Stimulated activated CD4-positive, alpha-beta T cell treated with anti-CD3 and anti-CD28 coated beads, Interleukin-2, amount 100 ng/mL, for 48 hours (primary cell): ENCODE measurements around the gene INPP5A.

Source experiments
- DNase-seq, 2 donors: peaks; one replicate each; pipeline ENCODE4 v3.0.0-alpha.2; 2020

Gene INPP5A

DNA sequence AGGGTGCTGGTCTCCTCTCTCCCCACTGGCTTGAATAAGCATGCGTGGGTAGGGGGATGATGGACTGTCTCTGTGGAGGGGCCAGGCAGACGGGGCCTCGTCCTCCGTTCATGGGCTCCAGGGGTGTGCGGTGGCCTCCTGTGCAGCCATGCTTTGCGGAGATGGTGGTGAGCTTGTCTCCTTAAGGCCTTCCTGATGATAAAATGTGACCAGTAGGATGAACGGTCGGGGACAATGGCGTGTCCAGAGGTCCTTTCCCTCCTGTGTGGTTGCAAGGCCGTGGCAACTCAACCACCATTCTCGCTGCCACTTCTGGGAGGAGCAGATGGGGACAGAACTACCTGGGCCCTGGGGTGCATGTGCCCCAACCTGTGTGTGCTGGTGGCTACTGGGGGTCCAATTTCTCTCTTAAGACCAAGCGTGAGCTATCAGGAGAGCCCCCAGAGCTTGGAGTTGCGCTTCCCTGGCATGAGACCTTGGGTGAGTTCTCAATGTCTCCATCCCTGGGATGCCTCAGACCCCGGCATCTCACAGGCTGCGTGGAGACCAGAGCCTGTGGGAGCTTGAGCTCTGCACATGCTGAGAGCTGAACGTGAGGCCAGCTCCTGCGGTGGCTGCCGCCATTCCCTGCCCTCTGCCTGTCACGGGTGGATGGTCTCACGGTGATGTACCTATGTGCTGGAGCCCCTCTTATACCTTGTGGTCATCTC lies 112.2 kb downstream of the INPP5A start:
- no peak for DNase-seq

DNA sequence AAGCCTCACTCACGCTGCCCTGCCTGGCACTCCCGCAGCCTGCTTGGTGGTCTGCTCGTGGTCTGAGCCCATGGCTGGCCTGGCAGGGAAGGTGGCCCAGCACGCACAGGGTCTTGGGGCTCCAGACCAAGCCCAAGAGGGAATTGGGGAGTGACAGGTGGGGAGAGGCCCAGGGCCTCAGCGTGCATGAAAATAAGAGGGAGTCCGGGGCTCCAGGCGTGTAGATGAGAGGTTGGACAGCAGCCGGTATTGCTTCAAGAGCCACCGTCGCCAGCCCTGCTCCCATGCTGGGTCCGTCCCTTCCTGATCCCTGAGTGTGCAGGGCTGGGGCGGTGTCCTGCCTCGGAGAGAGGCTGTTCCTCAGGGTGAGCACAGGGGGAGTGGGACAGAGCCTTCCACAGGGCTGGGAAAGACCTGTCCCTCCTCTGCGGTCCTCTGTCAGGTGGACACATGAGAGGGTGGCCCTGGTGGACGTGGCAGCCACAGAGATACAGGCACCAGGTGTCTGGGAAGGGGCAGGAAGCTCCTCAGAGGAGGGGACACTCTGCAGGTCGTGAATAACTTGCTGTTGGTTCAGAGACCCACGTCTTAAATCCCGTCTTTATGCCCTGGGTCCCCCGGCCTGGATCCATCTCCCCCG lies 113.1 kb downstream of the INPP5A start:
- no peak for DNase-seq

DNA sequence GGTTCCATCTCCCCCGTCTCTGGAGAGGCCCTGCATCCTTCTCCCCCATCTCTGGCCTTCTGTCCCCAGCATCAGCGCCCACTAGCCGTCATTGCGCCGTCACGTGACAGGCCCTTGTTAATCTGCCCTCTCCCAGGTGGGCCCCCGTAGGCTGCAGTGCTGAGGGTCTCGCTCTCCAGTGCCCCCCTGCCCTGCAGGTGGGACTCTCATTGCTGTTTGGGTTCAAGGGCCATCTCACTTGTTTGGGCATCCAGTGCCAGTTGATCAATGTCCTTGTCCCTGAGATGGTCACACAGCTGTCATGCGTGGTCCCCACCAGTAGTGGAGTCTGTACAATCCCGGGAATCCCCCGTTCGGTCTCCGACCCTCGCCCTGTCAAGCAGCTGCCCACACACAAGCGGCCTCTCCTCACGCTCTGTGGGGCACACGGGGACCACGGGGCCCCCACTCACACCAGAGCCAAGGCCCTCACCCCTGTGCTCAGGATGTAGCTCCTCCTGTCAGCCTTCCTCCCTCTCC lies 114.0 kb downstream of the INPP5A start:
- no peak for DNase-seq

DNA sequence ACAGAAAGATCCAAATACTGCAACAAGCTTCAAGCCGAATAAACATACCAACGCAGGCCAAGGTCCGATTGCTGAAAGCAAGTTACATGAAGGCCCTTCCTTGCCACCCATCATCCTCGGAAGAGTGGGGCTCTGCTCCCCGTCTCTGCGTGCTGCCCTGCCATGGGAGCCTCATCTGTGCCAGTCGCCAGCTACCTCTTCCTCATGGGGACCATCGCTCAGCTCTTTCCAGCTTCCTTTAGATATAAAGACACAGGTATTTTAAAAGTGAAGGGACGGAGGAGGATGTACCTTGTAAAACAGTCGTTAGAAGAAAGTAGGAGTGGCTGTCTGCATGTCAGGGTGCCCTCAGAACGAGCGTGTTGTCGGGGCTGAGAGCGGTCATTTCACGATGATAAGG lies 114.9 kb downstream of the INPP5A start:
- no peak for DNase-seq

DNA sequence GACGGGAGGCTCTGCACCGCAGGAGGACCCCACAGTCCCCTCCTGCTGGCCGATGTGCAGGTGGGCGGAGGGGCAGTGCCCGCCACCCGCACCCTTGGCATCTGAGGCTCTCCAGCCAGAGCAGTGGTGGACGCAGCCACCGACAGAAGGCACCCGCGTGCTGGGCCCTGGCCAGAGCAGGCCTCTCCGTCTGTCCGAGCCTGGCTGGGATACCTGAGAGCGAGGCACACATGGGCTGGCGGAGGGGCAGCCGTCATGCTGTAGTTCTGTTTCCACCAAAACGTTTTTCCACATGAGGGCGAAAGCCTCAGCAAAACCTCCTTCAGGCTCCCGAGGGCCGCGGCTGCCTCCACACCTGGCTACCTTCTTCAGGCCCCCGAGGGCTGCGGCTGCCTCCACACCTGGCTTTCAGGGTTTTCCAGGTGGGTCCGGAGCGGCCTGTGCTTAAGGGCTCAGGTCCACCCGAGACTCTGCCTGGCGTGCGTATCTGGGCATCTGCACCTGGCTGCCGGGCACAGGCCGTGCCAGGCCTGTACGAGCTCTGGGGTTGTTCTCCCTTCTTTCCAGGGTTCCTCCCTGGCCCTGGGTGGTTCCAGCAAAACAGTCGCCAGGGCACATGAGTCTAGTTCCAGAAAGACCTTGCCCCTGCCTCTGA lies 115.5 kb downstream of the INPP5A start:
- no peak for DNase-seq

DNA sequence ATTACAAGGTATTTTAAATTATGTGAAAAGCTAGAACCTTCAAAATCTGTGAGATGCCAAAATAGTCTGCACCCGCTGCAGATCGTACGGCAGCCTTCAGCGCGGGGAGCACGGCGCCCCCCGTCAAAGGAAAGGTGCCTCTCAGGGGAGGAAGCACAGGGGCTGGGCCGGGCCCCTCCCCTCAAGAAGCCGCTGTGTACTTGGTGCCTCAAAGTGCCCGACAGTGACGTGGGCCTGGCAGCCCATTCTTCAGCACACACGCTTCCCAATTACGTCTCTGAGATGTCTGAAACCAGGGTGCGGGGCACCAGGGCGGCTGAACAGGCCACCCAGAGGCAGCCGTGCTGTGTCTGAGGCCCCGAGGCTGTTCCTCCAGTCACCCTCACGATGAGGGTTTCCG lies 116.1 kb downstream of the INPP5A start:
- DNase-seq: no peak

DNA sequence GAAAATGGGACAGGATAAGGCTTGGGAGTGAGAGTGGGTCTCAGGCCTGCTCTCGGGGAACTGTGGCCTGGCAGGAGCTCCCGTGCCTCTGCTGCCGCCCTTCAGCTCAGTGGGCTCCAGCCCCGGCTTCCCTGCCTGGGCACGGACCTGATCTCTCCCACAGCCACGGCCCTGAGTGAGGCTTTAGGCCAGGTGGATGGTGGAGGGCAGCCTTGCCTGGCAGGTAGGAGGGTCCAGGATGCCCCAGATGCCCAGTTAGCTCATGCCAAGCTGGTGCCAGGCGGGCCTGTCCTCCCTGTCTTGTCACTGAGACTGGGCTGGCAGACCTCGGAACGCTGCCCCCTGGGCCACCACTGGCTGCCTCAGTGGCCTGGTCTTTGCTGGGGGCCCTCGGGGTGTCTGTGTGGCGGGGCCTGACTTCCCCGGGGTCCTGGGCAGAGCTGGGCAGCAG lies 116.6 kb downstream of the INPP5A start:
- DNase-seq: no peak

DNA sequence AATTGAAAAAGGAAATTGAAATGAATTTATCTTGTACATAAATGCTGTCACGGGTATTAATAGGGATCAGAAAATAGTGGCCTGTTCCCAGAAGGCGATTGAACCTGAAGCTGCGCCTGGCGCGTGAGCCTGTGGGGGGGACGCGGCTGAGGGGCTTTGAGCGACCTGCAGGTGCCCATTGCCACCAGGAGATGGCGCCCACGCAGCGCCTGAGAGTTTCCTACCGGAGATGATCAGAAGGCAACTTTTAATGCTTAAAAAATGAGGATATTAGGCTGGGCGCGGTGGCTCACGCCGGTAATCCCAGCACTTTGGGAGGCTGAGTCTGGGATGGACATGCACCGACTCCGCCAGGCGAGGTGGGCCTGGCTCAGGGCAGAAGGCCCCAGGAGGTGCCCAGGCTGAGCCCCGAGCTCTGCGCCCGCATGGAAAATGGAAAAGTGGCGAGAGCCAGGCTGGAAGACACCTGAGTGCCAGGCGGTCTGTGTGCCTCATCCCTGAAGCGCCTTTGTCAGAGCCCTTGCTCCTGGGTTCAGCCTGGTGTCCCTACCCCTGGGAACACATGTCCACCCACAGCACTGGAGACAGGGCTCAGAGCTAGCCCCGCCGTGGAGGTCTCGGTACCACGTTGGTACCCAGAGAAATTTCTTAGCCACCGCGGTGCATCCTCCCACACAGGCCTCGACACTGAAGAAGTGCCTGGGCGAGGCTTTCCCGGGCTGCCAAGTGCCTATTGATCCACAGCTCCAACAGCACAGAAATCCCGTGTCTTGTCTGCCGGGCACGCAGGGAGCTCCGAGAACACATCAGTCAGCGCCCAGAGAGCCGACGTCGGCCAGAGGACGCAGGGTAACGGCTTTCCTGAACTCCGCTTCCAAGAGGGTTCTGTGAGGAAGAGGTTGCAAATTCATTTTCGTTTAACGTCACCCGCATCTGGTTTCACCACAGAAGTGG lies 117.4 kb downstream of the INPP5A start:
- peak; percentile 43 to 63 for DNase-seq

DNA sequence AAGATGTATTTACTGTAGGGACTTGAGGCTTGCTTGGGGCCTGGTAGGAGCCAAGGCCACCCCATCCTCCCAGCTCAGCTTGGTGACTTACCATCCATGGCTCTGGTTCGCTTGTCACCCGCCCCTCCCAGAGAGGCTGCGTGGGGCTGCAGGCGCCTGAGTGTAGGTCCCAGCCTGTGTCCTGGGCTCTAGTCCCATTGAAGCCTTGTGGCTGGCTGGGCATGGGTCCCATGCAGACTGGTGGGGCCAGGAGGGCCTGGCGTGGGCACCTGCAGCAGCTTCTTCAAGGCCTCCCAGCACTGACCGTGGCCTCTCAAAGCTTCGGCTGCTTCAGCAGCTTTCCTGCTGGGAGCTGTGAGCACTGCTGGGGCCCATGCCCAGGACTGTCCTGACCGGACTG lies 118.1 kb downstream of the INPP5A start:
- no peak for DNase-seq

DNA sequence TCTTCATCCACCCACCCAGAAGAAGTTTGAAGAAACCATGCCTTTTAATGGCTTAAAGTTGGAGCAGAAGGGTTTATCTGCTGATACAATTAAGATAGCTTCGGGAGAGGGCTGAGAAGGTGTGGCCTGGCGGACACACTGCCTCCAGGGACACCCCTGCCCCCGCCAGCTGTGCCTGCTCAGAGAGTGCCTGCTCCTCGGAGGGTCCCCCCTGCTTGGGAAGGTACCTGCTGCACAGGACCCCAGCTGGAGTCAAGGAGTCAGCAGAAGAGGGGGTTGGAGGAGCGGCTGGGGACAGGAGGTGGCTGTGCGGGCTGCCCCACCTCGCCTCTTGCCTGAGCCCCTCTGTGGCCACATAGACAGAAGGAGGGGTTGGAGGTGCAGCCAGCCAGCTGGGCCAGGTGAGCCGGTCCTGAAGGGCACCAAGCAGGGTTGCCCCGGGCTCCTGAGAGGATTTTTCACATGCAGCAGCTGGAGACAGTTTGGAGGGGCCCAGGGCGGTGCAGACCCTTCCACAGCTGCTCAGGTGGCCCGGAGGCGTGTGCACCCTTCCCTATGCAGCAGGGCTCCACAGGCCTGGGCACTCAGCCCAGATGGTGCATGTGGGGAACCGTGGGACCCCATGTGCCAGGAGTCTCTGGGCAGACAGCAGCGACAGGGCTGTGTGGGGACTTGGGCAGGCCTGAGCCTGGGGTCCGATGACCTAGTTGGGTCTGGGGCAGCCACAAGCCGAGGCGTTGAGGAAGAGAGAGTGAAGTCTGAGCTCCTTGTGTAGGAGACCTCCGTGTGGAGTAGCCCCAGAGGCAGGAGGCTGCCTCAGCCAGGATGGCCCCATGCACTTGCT lies 118.9 kb downstream of the INPP5A start:
- DNase-seq: no peak

DNA sequence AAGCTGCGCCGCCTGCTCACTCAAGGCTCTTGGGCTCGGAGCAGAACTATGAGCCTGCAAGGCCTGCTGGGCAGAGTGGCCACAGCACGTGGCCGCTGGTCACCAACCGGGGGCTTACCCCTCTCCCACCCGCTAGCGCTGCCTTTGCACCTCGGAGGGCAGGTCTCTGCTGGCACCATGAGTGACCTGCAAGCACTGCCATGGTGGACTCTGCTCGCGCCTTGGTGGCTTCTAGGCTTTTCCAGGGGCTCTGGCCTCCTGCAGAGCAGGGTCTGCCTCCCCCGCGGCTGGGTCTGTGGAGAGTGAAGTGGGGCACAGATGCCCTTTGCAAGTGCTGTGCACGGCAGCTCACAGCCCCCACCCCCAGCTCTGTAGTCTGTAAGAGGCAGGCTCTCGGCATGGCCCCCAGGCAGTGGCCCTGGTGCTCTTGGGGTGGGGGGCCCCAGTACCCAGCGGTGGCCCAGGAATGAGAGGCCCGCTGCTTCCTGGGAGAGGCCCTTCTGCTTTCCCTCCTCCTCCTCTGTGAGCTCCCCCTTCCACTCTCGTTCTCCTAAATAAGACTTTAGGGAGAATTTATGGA lies 119.6 kb downstream of the INPP5A start:
- no peak for DNase-seq

DNA sequence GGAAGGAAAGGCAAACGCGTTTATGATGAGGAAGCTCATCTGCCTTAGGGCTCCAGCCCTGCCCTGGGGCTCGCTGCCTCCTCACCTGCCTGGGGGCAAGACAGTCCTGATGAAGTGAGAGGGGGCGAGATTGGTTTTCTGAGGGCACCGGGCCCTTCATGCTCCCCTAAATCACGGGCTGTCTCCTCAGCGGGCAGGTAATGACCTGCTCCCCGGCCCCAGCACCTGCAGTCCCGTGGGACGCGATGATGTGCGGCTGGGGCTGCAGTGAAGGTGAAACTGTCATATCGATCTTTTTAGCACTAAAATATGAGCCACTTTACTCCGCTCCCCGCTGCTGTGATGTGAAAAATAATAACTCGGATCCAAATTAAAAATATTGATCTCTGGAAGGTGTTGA lies 120.2 kb downstream of the INPP5A start:
- DNase-seq: no peak

DNA sequence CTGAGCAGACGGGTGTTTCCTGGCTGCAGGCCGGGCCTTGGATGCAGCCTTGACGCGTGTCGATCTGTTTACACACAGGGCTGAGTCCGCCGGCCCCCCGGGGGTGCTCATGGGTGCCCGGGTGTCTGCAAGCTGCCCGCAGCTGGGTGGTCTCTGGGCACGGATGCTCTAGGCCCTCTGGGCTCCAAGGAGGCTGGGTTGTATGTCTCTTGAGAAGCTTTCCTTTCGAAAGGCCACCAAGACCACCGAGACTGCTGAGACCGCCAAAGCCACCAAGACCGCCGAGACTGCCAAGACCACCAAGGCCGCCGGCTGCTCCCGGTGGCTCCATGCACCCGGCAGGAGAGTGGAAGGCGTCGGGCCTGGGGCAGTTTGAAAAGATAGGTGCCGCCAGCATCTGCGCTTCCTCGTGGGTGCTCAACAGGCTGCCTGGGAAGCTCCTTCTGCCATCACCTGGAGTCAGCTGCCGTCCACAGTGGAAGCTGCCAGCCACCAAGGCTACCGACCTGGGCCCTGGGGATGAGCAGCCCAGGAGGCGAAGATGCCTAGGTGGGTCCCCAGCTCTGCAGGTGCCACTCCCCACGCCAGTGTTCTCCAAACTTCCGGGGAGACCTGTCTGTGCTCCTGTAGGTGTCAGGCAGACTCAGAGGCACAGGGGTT lies 121.1 kb downstream of the INPP5A start:
- no peak for DNase-seq

DNA sequence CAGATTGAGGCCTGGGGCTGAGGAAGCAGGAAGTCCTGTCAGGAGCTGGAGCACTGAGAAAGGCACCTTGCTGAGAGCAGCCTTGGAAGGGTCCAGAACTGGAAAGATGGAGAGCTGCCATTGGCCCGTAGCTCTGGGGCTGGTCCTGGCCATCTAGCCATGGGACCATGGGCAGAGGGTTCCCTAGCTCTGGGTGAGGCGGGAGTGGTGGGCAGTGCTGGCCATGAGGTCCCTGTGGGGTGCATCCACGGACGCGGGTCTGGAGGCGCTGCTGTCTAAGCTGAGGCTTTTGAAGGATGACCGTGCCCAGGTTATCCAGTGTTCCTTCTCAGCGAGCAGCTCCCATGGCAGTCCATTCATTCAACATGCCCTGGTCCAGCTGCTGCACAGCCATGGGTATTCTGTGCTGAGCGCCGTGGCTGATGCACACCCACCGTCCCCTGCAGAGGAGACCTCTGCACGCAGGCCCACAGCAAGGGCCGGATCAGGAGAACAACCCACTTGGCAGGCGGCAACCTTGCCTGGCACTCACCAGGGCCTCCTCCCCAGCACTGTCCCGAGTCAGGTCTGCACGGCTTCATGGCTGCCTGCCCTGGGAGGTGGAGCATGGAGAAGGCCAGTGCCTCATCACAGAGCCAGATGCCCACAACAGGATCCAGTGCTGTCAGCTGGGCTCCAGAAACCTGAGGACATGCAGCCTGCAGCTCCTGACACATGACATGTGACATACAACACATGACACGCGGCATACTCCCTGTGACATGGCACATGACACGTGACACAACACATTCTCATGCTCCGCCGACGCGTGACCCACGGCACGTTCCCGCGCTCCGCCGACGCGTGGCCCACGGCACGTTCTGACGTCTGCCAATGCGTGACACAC lies 121.9 kb downstream of the INPP5A start:
- DNase-seq: no peak

DNA sequence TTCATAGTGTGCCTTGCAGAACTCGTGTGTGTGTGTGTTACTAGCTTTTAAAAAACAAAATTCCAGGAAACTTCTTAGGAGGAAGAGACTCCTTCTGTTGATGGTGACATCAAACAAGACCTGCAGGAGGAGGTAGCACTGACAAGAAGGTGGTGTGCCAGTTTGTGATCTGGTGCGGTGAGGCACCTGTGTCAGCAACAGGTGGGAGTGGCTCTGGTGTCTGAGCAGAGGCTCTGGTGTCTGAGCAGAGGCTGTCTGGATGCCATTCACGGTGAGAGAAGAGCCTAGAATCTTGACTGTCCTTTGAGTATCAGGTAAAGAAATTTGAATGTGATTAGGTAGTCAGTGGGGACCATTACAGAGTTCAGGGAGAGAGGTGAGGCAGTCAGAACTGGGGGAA lies 122.8 kb downstream of the INPP5A start:
- no peak for DNase-seq

DNA sequence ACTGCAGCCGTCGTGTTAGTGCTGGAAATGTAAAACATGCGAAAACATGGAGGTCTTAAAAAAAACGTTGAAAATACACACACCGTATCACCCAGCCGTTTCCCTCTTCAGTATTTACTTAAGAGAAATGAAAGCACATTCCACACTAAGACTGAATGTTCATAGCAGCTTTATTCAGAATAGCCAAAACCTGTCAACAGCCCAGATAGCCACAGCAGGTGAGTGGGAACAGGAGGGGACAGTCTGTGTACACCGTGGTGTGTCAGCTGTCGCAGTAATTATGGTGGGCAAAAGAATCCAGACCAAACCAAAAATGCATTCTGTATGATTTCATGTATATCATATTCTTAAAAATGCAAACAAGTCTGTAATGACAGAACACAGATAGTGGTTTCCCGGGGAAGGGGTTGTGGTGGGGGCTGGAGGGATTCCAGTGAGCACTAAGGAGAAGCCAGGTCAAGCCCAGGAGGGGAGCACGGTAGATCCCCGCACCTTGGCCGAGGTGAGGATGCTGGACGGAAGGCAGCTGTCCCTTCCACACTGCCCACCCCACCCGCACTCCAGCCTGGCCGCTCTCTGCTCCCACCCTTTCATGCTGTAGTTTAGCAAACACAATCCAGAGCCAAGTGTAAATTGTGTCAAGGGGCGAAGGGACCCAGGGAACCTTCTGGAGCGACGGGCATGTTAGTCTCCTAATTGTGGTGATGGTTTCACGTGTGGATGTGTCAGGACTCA lies 124.8 kb downstream of the INPP5A start:
- DNase-seq: no peak

DNA sequence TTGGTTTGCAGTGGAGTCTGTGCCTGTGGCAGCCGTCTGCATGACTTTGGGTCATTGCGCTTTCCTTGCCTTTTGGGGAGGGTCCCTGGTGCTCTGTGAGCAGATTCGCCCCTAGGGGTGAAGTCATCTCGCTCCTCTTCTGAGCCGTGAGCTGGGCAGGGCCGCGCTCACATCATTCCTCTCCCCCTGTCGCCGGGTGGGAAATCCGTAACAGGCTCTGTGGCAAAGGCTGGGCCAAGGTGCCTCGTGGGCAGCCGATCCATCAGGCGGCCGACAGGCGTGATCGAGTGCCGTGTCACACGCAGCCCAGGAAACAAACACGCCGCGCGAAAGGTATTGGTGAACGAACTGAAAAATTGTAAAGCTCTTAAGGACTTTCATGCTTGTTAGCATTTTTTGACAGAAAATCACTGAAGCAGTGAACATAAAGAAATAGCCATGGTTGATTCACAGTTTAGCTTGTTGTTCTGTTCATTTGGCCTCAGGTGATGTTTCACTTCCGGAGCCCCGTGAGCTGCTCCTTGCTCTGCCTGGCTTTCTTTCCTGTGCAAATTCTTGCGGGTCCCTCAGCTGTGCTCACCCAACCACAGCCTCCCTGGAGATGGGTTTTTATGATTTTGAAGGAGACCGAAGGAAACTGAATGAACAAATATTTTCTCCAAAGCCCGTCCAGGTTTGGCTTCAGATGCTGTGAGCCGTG lies 126.2 kb downstream of the INPP5A start:
- DNase-seq: no peak

DNA sequence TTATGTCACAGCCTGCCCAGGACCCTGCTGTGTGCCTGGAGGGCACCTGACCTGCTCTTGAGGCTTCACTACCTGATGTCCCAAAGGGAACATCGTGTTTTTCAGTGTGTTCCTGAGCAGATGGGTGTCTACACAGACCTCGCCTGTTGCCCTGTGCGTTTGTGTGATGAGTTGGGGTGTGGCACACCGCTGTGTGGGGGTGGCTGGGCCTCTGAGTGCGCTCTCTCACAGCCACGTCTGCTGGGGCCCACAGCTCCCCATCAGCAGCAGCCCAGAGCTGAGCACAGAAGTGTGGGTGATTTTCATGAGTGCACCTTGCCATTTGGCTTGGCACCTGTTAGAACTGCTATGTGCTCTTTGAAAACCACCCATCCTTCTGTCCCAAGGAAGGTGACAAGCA lies 126.8 kb downstream of the INPP5A start:
- DNase-seq: no peak

DNA sequence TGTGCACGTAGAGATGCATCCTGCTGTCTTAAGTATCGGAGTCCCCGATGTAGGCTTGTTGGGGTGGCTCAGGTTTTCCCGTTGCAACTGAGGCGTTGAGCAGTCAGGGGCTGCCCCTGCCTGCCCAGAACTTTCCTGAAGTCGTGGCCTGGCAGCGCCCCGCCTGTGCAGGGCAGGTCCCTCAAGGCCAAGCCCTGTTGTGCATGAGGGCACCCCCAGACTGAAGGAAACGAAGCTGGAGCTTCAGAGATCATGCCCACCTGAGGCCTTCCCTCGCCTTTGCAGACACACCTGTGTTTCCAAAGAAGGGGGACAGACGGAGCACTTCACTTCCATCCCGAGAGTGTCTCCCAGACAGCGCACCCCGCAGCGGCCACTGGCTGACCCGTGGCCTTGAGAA lies 127.3 kb downstream of the INPP5A start:
- no peak for DNase-seq
